WTC11 (cell line): Measurements from ENCODE around the gene GNAO1.
A peak's percentile ranks its signal among the peaks of the same experiment; 100 is the strongest.

Experiments used
- CREB1 ChIP-seq: sonication (generic); formaldehyde crosslinking; IDR thresholded peaks from 2 replicates; pipeline ENCODE4 v1.8.0; 2023; ENCODE audit warnings: mild to moderate bottlenecking, missing genetic modification reagents
- ESRRA ChIP-seq: sonication (generic); formaldehyde crosslinking; IDR thresholded peaks from 2 replicates; pipeline ENCODE4 v1.8.1; 2022; ENCODE audit warnings: mild to moderate bottlenecking, missing genetic modification reagents, borderline replicate concordance
- IRF2 ChIP-seq: sonication (generic); formaldehyde crosslinking; IDR thresholded peaks from 2 replicates; pipeline ENCODE4 v1.8.0; 2022; ENCODE audit warnings: low read depth, missing genetic modification reagents, borderline replicate concordance
- JUN ChIP-seq: sonication (generic); formaldehyde crosslinking; IDR thresholded peaks from 2 replicates; pipeline ENCODE4 v1.8.0; 2023; ENCODE audit warnings: mild to moderate bottlenecking, missing genetic modification reagents
- NFE2L1 ChIP-seq: sonication (generic); formaldehyde crosslinking; IDR thresholded peaks from 2 replicates; pipeline ENCODE4 v1.8.1; 2023; ENCODE audit warnings: missing genetic modification reagents
- PRRX2 ChIP-seq: fragments of 250-450 bp; sonication (Bioruptor Pico); IDR thresholded peaks from 2 replicates; pipeline ENCODE4 v1.8.0; 2021; ENCODE audit warnings: mild to moderate bottlenecking
- TF ChIP-seq, protein P1 (sequence below): fragments of 200-600 bp; IDR thresholded peaks from 2 replicates; pipeline ENCODE4 v1.8.0; 2022; ENCODE audit warnings: antibody characterized with exemption
- TF ChIP-seq, protein P2 (sequence below): sonication (generic); formaldehyde crosslinking; IDR thresholded peaks from 2 replicates; pipeline ENCODE4 v1.8.1; 2022; ENCODE audit warnings: mild to moderate bottlenecking, moderate library complexity, missing genetic modification reagents
- TF ChIP-seq, protein P3 (sequence below): sonication (generic); formaldehyde crosslinking; IDR thresholded peaks from 2 replicates; pipeline ENCODE4 v1.8.0; 2022; ENCODE audit warnings: mild to moderate bottlenecking, missing genetic modification reagents
- TF ChIP-seq, protein P4 (sequence below): sonication (generic); formaldehyde crosslinking; conservative IDR thresholded peaks from 2 replicates; pipeline ENCODE4 v1.8.1; 2022; ENCODE audit warnings: mild to moderate bottlenecking, missing genetic modification reagents
- TF ChIP-seq, protein P5 (sequence below): sonication (generic); formaldehyde crosslinking; IDR thresholded peaks from 2 replicates; pipeline ENCODE4 v1.8.0; 2022; ENCODE audit warnings: mild to moderate bottlenecking, missing genetic modification reagents
- TF ChIP-seq, protein P6 (sequence below): sonication (generic); formaldehyde crosslinking; IDR thresholded peaks from 2 replicates; pipeline ENCODE4 v1.8.1; 2023; ENCODE audit warnings: mild to moderate bottlenecking, missing genetic modification reagents
- TF ChIP-seq, protein P7 (sequence below): sonication (generic); formaldehyde crosslinking; IDR thresholded peaks from 2 replicates; pipeline ENCODE4 v1.8.1; 2023; ENCODE audit warnings: mild to moderate bottlenecking, missing genetic modification reagents, moderate library complexity
- TF ChIP-seq, protein P8 (sequence below): sonication (generic); formaldehyde crosslinking; IDR thresholded peaks from 2 replicates; pipeline ENCODE4 v1.8.1; 2023; ENCODE audit warnings: mild to moderate bottlenecking, moderate library complexity, missing genetic modification reagents

DNA sequence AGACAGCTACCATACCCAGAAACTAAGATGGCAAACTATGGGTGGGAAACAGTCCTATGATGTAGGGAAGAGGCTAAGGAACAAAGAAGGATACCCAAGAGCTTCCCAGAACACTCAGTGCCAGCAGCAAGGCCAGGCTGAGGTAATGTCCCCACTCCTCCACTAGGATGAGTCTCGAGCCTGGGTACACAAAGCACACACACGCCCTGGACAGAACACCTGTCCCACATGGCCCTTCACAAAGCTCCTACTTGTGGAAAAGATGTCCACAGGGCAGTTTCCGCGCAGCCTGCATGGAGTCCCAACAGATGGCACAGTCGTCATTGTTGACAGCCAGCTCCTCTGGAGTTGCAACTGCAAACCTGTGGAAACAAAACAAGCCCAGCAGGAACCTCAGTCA lies 210.2 kb downstream of the GNAO1 start:
- TF ChIP-seq, protein P1, sequence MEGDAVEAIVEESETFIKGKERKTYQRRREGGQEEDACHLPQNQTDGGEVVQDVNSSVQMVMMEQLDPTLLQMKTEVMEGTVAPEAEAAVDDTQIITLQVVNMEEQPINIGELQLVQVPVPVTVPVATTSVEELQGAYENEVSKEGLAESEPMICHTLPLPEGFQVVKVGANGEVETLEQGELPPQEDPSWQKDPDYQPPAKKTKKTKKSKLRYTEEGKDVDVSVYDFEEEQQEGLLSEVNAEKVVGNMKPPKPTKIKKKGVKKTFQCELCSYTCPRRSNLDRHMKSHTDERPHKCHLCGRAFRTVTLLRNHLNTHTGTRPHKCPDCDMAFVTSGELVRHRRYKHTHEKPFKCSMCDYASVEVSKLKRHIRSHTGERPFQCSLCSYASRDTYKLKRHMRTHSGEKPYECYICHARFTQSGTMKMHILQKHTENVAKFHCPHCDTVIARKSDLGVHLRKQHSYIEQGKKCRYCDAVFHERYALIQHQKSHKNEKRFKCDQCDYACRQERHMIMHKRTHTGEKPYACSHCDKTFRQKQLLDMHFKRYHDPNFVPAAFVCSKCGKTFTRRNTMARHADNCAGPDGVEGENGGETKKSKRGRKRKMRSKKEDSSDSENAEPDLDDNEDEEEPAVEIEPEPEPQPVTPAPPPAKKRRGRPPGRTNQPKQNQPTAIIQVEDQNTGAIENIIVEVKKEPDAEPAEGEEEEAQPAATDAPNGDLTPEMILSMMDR = peak; percentile 39; the same call in 1 of the 2 replicates
- TF ChIP-seq, protein P2, sequence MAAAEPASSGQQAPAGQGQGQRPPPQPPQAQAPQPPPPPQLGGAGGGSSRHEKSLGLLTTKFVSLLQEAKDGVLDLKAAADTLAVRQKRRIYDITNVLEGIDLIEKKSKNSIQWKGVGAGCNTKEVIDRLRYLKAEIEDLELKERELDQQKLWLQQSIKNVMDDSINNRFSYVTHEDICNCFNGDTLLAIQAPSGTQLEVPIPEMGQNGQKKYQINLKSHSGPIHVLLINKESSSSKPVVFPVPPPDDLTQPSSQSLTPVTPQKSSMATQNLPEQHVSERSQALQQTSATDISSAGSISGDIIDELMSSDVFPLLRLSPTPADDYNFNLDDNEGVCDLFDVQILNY (CRISPR knock-in tag) = no peak
- TF ChIP-seq, protein P3, sequence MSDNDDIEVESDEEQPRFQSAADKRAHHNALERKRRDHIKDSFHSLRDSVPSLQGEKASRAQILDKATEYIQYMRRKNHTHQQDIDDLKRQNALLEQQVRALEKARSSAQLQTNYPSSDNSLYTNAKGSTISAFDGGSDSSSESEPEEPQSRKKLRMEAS (CRISPR knock-in tag) = no peak
- TF ChIP-seq, protein P4, sequence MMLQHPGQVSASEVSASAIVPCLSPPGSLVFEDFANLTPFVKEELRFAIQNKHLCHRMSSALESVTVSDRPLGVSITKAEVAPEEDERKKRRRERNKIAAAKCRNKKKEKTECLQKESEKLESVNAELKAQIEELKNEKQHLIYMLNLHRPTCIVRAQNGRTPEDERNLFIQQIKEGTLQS (CRISPR knock-in tag) = no peak
- TF ChIP-seq, protein P5, sequence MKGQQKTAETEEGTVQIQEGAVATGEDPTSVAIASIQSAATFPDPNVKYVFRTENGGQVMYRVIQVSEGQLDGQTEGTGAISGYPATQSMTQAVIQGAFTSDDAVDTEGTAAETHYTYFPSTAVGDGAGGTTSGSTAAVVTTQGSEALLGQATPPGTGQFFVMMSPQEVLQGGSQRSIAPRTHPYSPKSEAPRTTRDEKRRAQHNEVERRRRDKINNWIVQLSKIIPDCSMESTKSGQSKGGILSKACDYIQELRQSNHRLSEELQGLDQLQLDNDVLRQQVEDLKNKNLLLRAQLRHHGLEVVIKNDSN (CRISPR knock-in tag) = no peak
- TF ChIP-seq IRF2 (CRISPR knock-in tag) = no peak
- no peak for TF ChIP-seq JUN
- TF ChIP-seq, protein P6, sequence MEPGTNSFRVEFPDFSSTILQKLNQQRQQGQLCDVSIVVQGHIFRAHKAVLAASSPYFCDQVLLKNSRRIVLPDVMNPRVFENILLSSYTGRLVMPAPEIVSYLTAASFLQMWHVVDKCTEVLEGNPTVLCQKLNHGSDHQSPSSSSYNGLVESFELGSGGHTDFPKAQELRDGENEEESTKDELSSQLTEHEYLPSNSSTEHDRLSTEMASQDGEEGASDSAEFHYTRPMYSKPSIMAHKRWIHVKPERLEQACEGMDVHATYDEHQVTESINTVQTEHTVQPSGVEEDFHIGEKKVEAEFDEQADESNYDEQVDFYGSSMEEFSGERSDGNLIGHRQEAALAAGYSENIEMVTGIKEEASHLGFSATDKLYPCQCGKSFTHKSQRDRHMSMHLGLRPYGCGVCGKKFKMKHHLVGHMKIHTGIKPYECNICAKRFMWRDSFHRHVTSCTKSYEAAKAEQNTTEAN (CRISPR knock-in tag) = no peak
- TF ChIP-seq NFE2L1 (CRISPR knock-in tag) = no peak
- TF ChIP-seq ESRRA (CRISPR knock-in tag) = no peak
- TF ChIP-seq, protein P7, sequence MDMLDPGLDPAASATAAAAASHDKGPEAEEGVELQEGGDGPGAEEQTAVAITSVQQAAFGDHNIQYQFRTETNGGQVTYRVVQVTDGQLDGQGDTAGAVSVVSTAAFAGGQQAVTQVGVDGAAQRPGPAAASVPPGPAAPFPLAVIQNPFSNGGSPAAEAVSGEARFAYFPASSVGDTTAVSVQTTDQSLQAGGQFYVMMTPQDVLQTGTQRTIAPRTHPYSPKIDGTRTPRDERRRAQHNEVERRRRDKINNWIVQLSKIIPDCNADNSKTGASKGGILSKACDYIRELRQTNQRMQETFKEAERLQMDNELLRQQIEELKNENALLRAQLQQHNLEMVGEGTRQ (CRISPR knock-in tag) = no peak
- TF ChIP-seq CREB1 (CRISPR knock-in tag) = no peak
- TF ChIP-seq PRRX2 (CRISPR knock-in tag) = no peak
- TF ChIP-seq, protein P8, sequence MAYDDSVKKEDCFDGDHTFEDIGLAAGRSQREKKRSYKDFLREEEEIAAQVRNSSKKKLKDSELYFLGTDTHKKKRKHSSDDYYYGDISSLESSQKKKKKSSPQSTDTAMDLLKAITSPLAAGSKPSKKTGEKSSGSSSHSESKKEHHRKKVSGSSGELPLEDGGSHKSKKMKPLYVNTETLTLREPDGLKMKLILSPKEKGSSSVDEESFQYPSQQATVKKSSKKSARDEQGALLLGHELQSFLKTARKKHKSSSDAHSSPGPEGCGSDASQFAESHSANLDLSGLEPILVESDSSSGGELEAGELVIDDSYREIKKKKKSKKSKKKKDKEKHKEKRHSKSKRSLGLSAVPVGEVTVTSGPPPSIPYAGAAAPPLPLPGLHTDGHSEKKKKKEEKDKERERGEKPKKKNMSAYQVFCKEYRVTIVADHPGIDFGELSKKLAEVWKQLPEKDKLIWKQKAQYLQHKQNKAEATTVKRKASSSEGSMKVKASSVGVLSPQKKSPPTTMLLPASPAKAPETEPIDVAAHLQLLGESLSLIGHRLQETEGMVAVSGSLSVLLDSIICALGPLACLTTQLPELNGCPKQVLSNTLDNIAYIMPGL (CRISPR knock-in tag) = no peak
